OCI-LY1 (cell line): ENCODE data around the gene RNF34.

ENCODE experiments used
- H2AFZ ChIP-seq: fragments of 200-600 bp; sonication (generic), shearing (Covaris generic); 2 replicates; pipeline ENCODE4 v1.6.0; 2014; ENCODE audit warnings: antibody characterized with exemption, mild to moderate bottlenecking, low read length
- H3F3A ChIP-seq: fragments of 200-600 bp; sonication (generic), shearing (Covaris generic); 2 replicates; pipeline ENCODE4 v1.6.0; 2014; ENCODE audit warnings: mild to moderate bottlenecking, antibody characterized with exemption, low read length, moderate library complexity; ENCODE audit not compliant: insufficient read depth
- H3K27ac ChIP-seq: fragments of 200-600 bp; sonication (generic); 2 replicates; pipeline ENCODE4 v1.5.1; 2014; ENCODE audit warnings: low read length, mixed run types, mild to moderate bottlenecking, low read depth; ENCODE audit not compliant: poor library complexity, severe bottlenecking
- H3K27me3 ChIP-seq: fragments of 200-600 bp; sonication (generic); 2 replicates; pipeline ENCODE4 v1.6.0; 2014; ENCODE audit warnings: antibody characterized with exemption, mild to moderate bottlenecking, low read length, moderate library complexity; ENCODE audit not compliant: insufficient read depth
- H3K36me3 ChIP-seq: fragments of 200-600 bp; sonication (generic); 2 replicates; pipeline ENCODE4 v1.6.1; 2014; ENCODE audit warnings: mild to moderate bottlenecking, antibody characterized with exemption, low read length, moderate library complexity, mixed read lengths; ENCODE audit not compliant: insufficient read depth
- H3K4me1 ChIP-seq: fragments of 200-600 bp; sonication (generic); 2 replicates; pipeline ENCODE4 v1.5.1; 2014; ENCODE audit warnings: mild to moderate bottlenecking, low read length, moderate library complexity; ENCODE audit not compliant: insufficient read depth, severe bottlenecking
- H3K4me2 ChIP-seq: fragments of 200-600 bp; sonication (generic), shearing (Covaris generic); 2 replicates; pipeline ENCODE4 v1.6.1; 2014; ENCODE audit warnings: low read length
- H3K4me3 ChIP-seq: fragments of 200-600 bp; sonication (generic); 2 replicates; pipeline ENCODE4 v1.5.1; 2014; ENCODE audit warnings: low read length, low read depth, mild to moderate bottlenecking, mixed read lengths; ENCODE audit not compliant: poor library complexity, severe bottlenecking
- H3K79me2 ChIP-seq: fragments of 200-600 bp; shearing (Covaris generic); 2 replicates; pipeline ENCODE4 v1.6.1; 2016; ENCODE audit warnings: mixed run types, low read length, mixed read lengths; ENCODE audit not compliant: insufficient read depth
- H3K9ac ChIP-seq: fragments of 200-600 bp; sonication (generic), shearing (Covaris generic); 2 replicates; pipeline ENCODE4 v1.6.1; 2014; ENCODE audit warnings: mild to moderate bottlenecking, low read length, mixed read lengths
- H3K9me2 ChIP-seq: fragments of 200-600 bp; sonication (generic), shearing (Covaris generic); 2 replicates; pipeline ENCODE4 v1.6.1; 2014; ENCODE audit warnings: low read depth, mild to moderate bottlenecking, low read length, mixed read lengths
- H3K9me3 ChIP-seq: fragments of 200-600 bp; shearing (Covaris generic); 2 replicates; pipeline ENCODE4 v1.6.1; 2014; ENCODE audit warnings: low read length, mixed read lengths
- H4K20me1 ChIP-seq: fragments of 200-600 bp; sonication (generic), shearing (Covaris generic); 2 replicates; pipeline ENCODE4 v1.6.0; 2016; ENCODE audit warnings: mild to moderate bottlenecking, low read length; ENCODE audit not compliant: insufficient read depth
- CTCF ChIP-seq: fragments of 200-600 bp; sonication (generic), shearing (Covaris generic); IDR thresholded peaks from 2 replicates; pipeline ENCODE4 v1.5.1; 2017; ENCODE audit warnings: mild to moderate bottlenecking, antibody characterized with exemption, low read length, moderate library complexity, mixed read lengths
- EZH2 ChIP-seq: fragments of 200-600 bp; sonication (generic), shearing (Covaris generic); IDR thresholded peaks from 2 replicates; pipeline ENCODE4 v1.8.0; 2017; ENCODE audit warnings: borderline replicate concordance, mixed run types, mild to moderate bottlenecking, antibody characterized with exemption, low read length, moderate library complexity, mixed read lengths

The RNF34 gene

GRCh38 chr12:121448771-121449315 is 48.9 kb downstream of the RNF34 start:
- no peaks in the 10 kb centered on the region for H3K9me2 ChIP-seq
- peaks cover 11% of the 10 kb centered on the region for H3K4me1 ChIP-seq
- H3K79me2 ChIP-seq = no peaks in the 10 kb centered on the region
- H3K27me3 ChIP-seq = no peaks in the 10 kb centered on the region
- H3K36me3 ChIP-seq = peaks cover 60% of the 10 kb centered on the region
- no peak overlapping the region for H2AFZ ChIP-seq
- no peak overlapping the region for H3K27ac ChIP-seq
- TF ChIP-seq CTCF = no peak
- TF ChIP-seq EZH2 = no peak
- H3K4me2 ChIP-seq = no peak overlapping the region
- no peak overlapping the region for H3K4me3 ChIP-seq
- H3F3A ChIP-seq = no peaks in the 10 kb centered on the region
- H3K9ac ChIP-seq = no peak overlapping the region
- H4K20me1 ChIP-seq = no peaks in the 10 kb centered on the region
- no peaks in the 10 kb centered on the region for H3K9me3 ChIP-seq

GRCh38 chr12:121451961-121452339 is 52.0 kb downstream of the RNF34 start:
- Histone ChIP-seq H3K9me3 (no peaks in the 10 kb centered on the region), H3K27ac (no peak overlapping the region), H3K9ac (no peak overlapping the region), H3K27me3 (no peaks in the 10 kb centered on the region), H3K9me2 (no peaks in the 10 kb centered on the region), H3K36me3 (peaks cover 48% of the 10 kb centered on the region), H3F3A (no peaks in the 10 kb centered on the region), H3K79me2 (peaks cover 17% of the 10 kb centered on the region), H4K20me1 (no peaks in the 10 kb centered on the region), H3K4me1 (peaks cover 21% of the 10 kb centered on the region), H3K4me3 (no peak overlapping the region), H2AFZ (no peak overlapping the region), H3K4me2 (no peak overlapping the region)
- TF ChIP-seq EZH2 (no peak), CTCF (no peak)

GRCh38 chr12:121452340-121452984 is 52.5 kb downstream of the RNF34 start:
- Histone ChIP-seq H3K4me3 (no peak overlapping the region), H3K79me2 (peaks cover 21% of the 10 kb centered on the region)

More at GRCh38 chr12:121452340-121452984, 52.5 kb downstream of the RNF34 start:
- Histone ChIP-seq H3K27ac (no peak overlapping the region), H3K9ac (no peak overlapping the region), H3F3A (no peaks in the 10 kb centered on the region), H3K36me3 (peaks cover 48% of the 10 kb centered on the region), H3K9me2 (no peaks in the 10 kb centered on the region), H3K27me3 (no peaks in the 10 kb centered on the region), H3K9me3 (no peaks in the 10 kb centered on the region), H4K20me1 (no peaks in the 10 kb centered on the region), H3K4me1 (peaks cover 26% of the 10 kb centered on the region), H2AFZ (no peak overlapping the region), H3K4me2 (no peak overlapping the region)
- TF ChIP-seq CTCF (no peak), EZH2 (no peak)
